Kidney (tissue), 14 donors: ENCODE results near the gene WWOX. TPM values are rescaled to one million over a fixed set of nuclear protein-coding genes. Genes with fewer than 3 reads are reported as not detected.

Source experiments
- DNase-seq, 5 donors: peaks; one replicate each; pipeline ENCODE4 v3.0.0-alpha.2; 2013 to 2020
- FAIRE-seq: peaks from 2 replicates; lab custom pipeline; 2012; peaks lifted over from hg19 to GRCh38; lab: Jason Lieb, UNC
- H3K27ac ChIP-seq, 2 donors: one replicate each; pipeline ENCODE4 v1.7.0; 2013; ENCODE audit warnings: low read depth in 2 of 2, low read length in 2 of 2, inconsistent platforms in 1 of 2
- H3K27me3 ChIP-seq: one replicate; pipeline ENCODE4 v1.7.1; 2013; ENCODE audit warnings: low read length, inconsistent platforms; ENCODE audit not compliant: control insufficient read depth, insufficient read depth
- H3K36me3 ChIP-seq, 3 donors: one replicate each; pipeline versions ENCODE4 v1.7.0 to v1.7.1; 2013; ENCODE audit warnings: low read length in 3 of 3, control low read depth in 1 of 3, inconsistent platforms in 1 of 3; ENCODE audit not compliant: insufficient read depth in 3 of 3, control insufficient read depth in 2 of 3
- H3K4me1 ChIP-seq, 3 donors: one replicate each; pipeline versions ENCODE4 v1.7.0 to v1.7.1; 2013; ENCODE audit warnings: low read length in 3 of 3, inconsistent platforms in 1 of 3, low read depth in 1 of 3; ENCODE audit not compliant: control insufficient read depth in 2 of 3, insufficient read depth in 2 of 3
- H3K4me3 ChIP-seq, 3 donors: one replicate each; pipeline versions ENCODE4 v1.7.0 to v1.8.1; 2013; ENCODE audit warnings: low read length in 3 of 3, control low read depth in 1 of 3, inconsistent platforms in 1 of 3
- H3K9ac ChIP-seq, 3 donors: one replicate each; pipeline versions ENCODE4 v1.7.0 to v1.7.1; 2013; ENCODE audit warnings: low read length in 3 of 3, control low read depth in 1 of 3, inconsistent platforms in 1 of 3
- H3K9me3 ChIP-seq, 3 donors: one replicate each; pipeline versions ENCODE4 v1.7.0 to v1.7.1; 2013; ENCODE audit warnings: low read length in 3 of 3, control low read depth in 1 of 3, inconsistent platforms in 1 of 3; ENCODE audit not compliant: control insufficient read depth in 2 of 3, insufficient read depth in 1 of 3
- CTCF ChIP-seq: IDR thresholded peaks from 3 replicates; pipeline ENCODE4 v1.5.1; 2012; ENCODE audit warnings: mild to moderate bottlenecking, moderate library complexity, borderline replicate concordance; ENCODE audit not compliant: insufficient read depth; ENCODE audit errors: extremely low read depth
- intact Hi-C: fragments of 100-400 bp; cut with DNase I; formaldehyde crosslinking; loops from one replicate; pipeline ENCODE4 v1.11.1; 2022
- polyA plus RNA-seq: library from polyadenylated mRNA; stranded (reverse); fragments of 350-450 nt; fragmentation: Illumina TruSeq; extraction: RNeasy Lipid Tissue Mini Kit (QIAGEN cat#74804); gene quantifications from one replicate; pipeline ENCODE4 v1.2.3, GENCODE V29; 2014; ENCODE audit warnings: low read depth, low replicate concordance; ENCODE audit not compliant: insufficient read depth
- total RNA-seq: library from RNA; stranded (reverse); fragmentation: NEBNext Ultra II Directional; extraction: Animal tissue kit (Norgen Biotek cat#: 25700); gene quantifications from one replicate; pipeline ENCODE4 v1.2.1, GENCODE V29; 2021
- donor health status: control.
- donor health status: control.
- donor health status: control.
- donor health status: control.
- donor health status: control.
- donor health status: DM: yes; HTN: yes; CAD: no.
- donor health status: Normal renal cell carcinoma (clear cell type).

WWOX gene
- total and polyA plus RNA-seq, 2 donors from 2014 or later, result 22.5 to 30.3 TPM

- FAIRE-seq (no peak), DNase-seq (no peak)
- no peak for TF ChIP-seq CTCF
- Histone ChIP-seq H3K27ac (no peak overlapping the region), H3K27me3 (no peaks in the 10 kb centered on the region), H3K4me3 (no peak overlapping the region), H3K4me1 (no peaks in the 10 kb centered on the region), H3K9ac (no peak overlapping the region), H3K9me3 (no peaks in the 10 kb centered on the region), H3K36me3 (no peaks in the 10 kb centered on the region)
- intact Hi-C loops, result no loop called here
Measured at GRCh38 chr16:79006765-79007164, 907.3 kb downstream of the WWOX start.

- FAIRE-seq, result no peak
- intact Hi-C loops, result no loop called here
Measured at GRCh38 chr16:79007614-79008013, 908.2 kb downstream of the WWOX start.

GRCh38 chr16:79008036-79008868 lies 908.8 kb downstream of the WWOX start:
- Histone ChIP-seq H3K9ac (no peak overlapping the region), H3K36me3 (no peaks in the 10 kb centered on the region), H3K9me3 (no peaks in the 10 kb centered on the region), H3K4me1 (peaks cover 0 to 3% (median 0%) of the 10 kb centered on the region in 3 donors), H3K4me3 (no peak overlapping the region), H3K27ac (no peak overlapping the region), H3K27me3 (no peaks in the 10 kb centered on the region)
- no peak for TF ChIP-seq CTCF
- FAIRE-seq (no peak), DNase-seq (no peak)
- intact Hi-C loops, result no loop called here

More at GRCh38 chr16:79007614-79008013, 908.2 kb downstream of the WWOX start:
- Histone ChIP-seq H3K9me3 (no peaks in the 10 kb centered on the region), H3K4me3 (no peak overlapping the region), H3K36me3 (no peaks in the 10 kb centered on the region), H3K27me3 (no peaks in the 10 kb centered on the region), H3K27ac (no peak overlapping the region), H3K9ac (no peak overlapping the region), H3K4me1 (no peaks in the 10 kb centered on the region)
- DNase-seq, result no peak
- TF ChIP-seq CTCF, result no peak
